Prostate gland (tissue), 2 donors: Measurements from ENCODE around the gene LONP1. TPM values are rescaled to one million over a fixed set of nuclear protein-coding genes. Genes with fewer than 3 reads are reported as not detected.
A peak's percentile ranks its signal among the peaks of the same experiment; 100 is the strongest.

Source experiments
- DNase-seq: peaks from one replicate; pipeline ENCODE4 v3.0.0-alpha.2; 2019; ENCODE audit warnings: low spot score
- H3K27ac ChIP-seq, 2 donors: fragments of 200-600 bp; sonication (generic); 2 replicates each; pipeline ENCODE4 v1.5.1; 2017 to 2019
- H3K27me3 ChIP-seq: fragments of 200-600 bp; sonication (generic); replicated peaks from 2 replicates; pipeline ENCODE4 v1.5.1; 2019; ENCODE audit not compliant: insufficient read depth
- H3K36me3 ChIP-seq, 2 donors: fragments of 200-600 bp; sonication (generic); 1 replicate in 1 of 2; 2 replicates in 1 of 2; pipeline versions ENCODE4 v1.5.1 to v1.8.1; 2017 to 2019
- H3K4me1 ChIP-seq: fragments of 200-600 bp; sonication (generic); replicated peaks from 2 replicates; pipeline ENCODE4 v1.5.1; 2019
- H3K4me3 ChIP-seq, 2 donors: fragments of 200-600 bp; sonication (generic); 2 replicates each; pipeline ENCODE4 v1.5.1; 2017 to 2019
- H3K9me3 ChIP-seq: fragments of 200-600 bp; sonication (generic); 2 replicates; pipeline ENCODE4 v1.5.1; 2017
- CTCF ChIP-seq, 4 experiments: fragments of 200-600 bp in 2 of 4; fragments of 450-650 bp in 2 of 4; sonication (generic) in 2 of 4; IDR thresholded peaks; 1 replicate in 3 of 4; 2 replicates in 1 of 4; pipeline ENCODE4 v1.5.1; 2016 to 2019; ENCODE audit warnings: antibody characterized with exemption in 4 of 4, mild to moderate bottlenecking in 2 of 4, moderate library complexity in 2 of 4
- POLR2A ChIP-seq: fragments of 450-650 bp; IDR thresholded peaks from one replicate; pipeline ENCODE4 v1.6.1; 2016; ENCODE audit warnings: antibody characterized with exemption, mild to moderate bottlenecking
- POLR2AphosphoS5 ChIP-seq: sonication (generic); formaldehyde crosslinking; IDR thresholded peaks from one replicate; pipeline ENCODE4 v1.6.1; 2017; ENCODE audit warnings: antibody characterized with exemption
- WGBS: methylation state at CpG from one replicate; pipeline ENCODE4 v1.1.5; 2018; 5-methylcytosine and 5-hydroxymethylcytosine counted together
- intact Hi-C: fragments of 100-400 bp; cut with DNase I; formaldehyde crosslinking; loops from one replicate; pipeline ENCODE4 v1.14.2; 2022
- total RNA-seq, 2 donors: library from RNA; depleted of rRNA; stranded (reverse); fragments of >200 nt; gene quantifications; one replicate each; pipeline ENCODE4 v1.1.0, GENCODE V29; 2016

LONP1 gene
- total RNA-seq, 2 donors from 2014 or later = 62.7 to 120 TPM

DNA sequence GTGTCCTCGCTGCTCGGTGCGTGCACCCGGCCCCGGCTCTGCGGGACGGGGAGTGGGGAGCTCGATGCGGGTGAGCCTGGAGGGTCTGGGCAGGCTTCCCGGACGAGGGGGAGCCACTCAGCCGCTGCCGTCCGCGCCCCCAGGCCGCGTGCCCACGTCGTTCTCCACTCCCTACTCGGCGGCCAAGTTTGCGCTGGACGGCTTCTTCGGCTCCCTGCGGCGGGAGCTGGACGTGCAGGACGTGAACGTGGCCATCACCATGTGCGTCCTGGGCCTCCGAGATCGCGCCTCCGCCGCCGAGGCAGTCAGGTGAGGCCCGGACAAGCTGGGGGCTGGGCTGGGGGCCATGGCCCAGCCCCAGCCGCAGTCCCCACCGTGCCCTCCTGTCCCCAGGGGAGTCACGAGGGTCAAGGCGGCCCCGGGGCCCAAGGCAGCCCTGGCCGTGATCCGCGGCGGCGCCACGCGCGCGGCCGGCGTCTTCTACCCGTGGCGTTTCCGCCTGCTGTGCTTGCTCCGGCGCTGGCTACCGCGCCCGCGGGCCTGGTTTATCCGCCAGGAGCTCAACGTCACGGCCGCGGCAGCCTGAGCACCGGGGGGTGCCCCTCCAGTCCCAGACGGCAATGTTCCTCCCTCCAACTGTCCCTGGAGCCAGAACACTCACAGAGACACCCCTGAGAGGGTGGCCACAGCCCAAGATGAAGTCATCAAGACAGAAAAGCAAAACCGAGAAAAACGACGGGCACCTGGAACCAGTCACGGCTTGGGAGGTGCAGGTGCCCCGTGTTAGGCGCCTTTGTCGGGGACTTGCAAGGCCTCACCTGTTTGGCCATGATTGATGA lies 32.4 kb downstream of the LONP1 start:
- intact Hi-C loops = no loop called here
- Histone ChIP-seq H3K9me3 (no peaks in the 10 kb centered on the region), H3K36me3 (peaks cover 0 to 11% of the 10 kb centered on the region in 2 donors), H3K27me3 (no peaks in the 10 kb centered on the region), H3K27ac (peak overlapping the region; percentile 82), H3K4me1 (peaks cover 12% of the 10 kb centered on the region), H3K4me3 (peak overlapping the region; percentile 43 to 53)
- DNase-seq = no peak
- TF ChIP-seq POLR2AphosphoS5 = no peak
- no peak for TF ChIP-seq CTCF (IDR thresholded peaks at IDR 0.05)
- TF ChIP-seq POLR2A = no peak
- 58% methylated on average over 55 of the region's 76 CpGs for WGBS

DNA sequence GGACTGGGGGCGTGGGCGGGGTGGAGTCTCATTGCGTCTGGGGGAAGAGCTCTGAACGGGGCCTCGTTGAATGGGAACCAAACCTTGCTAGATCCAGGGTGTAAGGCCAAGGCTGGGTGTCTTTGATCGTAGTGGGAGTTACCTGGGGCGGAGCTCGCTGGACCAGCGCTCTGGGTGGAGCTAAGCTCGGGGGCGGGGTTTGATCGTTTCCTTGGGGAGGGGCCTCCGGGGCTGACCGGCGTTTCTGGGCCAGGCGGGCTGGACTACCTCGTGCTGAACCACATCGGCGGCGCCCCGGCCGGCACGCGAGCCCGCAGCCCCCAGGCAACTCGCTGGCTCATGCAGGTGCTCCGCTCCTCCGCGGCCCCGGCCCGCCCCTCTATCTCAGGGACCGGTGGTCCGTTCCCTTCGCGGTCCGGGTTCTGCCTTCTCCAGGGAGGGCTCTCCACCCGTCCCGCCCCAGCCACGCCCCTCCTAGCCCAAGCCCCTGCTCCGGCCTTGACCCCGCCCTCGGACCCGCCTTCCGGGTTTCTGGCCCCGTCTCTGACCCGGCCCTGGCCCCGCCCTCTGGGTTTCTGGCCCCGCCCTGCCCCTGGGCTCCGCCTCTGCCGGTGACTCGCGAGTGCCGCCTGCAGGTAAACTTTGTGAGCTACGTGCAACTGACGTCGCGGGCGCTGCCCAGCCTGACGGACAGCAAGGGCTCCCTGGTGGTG lies 33.1 kb downstream of the LONP1 start:
- peaks cover 4% of the 10 kb centered on the region for H3K4me1 ChIP-seq
- intact Hi-C loops = no loop called here
- WGBS = 1% methylated on average over 59 of the region's 59 CpGs
- peaks cover 0 to 3% of the 10 kb centered on the region in 2 donors for H3K36me3 ChIP-seq
- TF ChIP-seq POLR2A = peak; percentile 20
- peak; percentile 67 for TF ChIP-seq POLR2AphosphoS5
- TF ChIP-seq CTCF (IDR thresholded peaks at IDR 0.05) = peak; percentile 85 to 89 (median 87)
- no peaks in the 10 kb centered on the region for H3K27me3 ChIP-seq
- H3K4me3 ChIP-seq = peak overlapping the region; percentile 43 to 53
- H3K27ac ChIP-seq = peak overlapping the region; percentile 82
- H3K9me3 ChIP-seq = no peaks in the 10 kb centered on the region
- DNase-seq = peak; percentile 95

- Histone ChIP-seq H3K27me3 (no peaks in the 10 kb centered on the region), H3K9me3 (no peaks in the 10 kb centered on the region), H3K4me3 (peak overlapping the region; percentile 43 to 53), H3K36me3 (no peaks in the 10 kb centered on the region), H3K27ac (peak overlapping the region; percentile 82), H3K4me1 (no peaks in the 10 kb centered on the region)
- WGBS = 44% methylated on average over 16 of the region's 16 CpGs
- DNase-seq = no peak
- intact Hi-C loops = no loop called here
- TF ChIP-seq CTCF (IDR thresholded peaks at IDR 0.05) (no peak), POLR2A (no peak), POLR2AphosphoS5 (no peak)
These were observed 33.7 kb downstream of the LONP1 start for GRCh38 chr19:5686326-5686646.

DNA sequence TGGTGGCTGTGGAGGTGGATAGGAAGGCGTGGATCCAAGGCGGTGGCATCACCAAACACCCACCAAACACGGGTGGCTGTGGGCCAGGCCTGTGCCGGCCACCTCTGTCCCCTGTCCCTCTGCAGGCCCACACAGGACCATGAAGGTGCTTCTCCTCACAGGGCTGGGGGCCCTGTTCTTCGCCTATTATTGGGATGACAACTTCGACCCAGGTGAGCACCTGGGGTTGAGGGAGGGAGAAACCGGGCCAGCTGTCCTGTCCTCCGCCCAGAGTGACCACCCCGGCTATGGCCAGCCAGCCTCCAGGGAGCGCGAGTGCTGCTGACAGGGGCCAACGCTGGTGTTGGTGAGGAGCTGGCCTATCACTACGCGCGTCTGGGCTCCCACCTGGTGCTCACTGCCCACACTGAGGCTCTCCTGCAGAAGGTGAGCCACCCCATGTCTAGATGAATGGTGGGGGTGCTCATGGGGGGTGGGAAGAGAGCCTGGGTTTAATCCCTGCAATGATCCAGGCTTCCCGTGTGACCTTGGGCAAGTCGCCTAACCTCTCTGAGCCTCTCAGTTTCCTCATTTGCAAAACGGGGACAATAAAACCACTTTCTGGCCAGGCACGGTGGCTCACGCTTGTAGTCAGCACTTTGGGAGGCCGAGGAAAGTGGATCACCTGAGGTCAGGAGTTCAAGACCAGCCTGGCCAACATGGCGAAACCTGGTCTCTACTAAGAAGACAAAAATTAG lies 35.1 kb downstream of the LONP1 start:
- Histone ChIP-seq H3K27me3 (no peaks in the 10 kb centered on the region), H3K9me3 (no peaks in the 10 kb centered on the region), H3K4me1 (peaks cover under 1% of the 10 kb centered on the region), H3K27ac (no peak overlapping the region), H3K36me3 (no peaks in the 10 kb centered on the region), H3K4me3 (no peak overlapping the region)
- no peak for TF ChIP-seq POLR2AphosphoS5
- TF ChIP-seq CTCF (IDR thresholded peaks at IDR 0.05) = no peak
- TF ChIP-seq POLR2A = no peak
- 92% methylated on average over 22 of the region's 22 CpGs for whole genome bisulfite sequencing
- DNase-seq = no peak
- intact Hi-C loops = no loop called here
